Prostate gland (tissue), 2 donors: ENCODE data around the gene CHCHD6. TPM values are rescaled to one million over a fixed set of nuclear protein-coding genes. Genes with fewer than 3 reads are reported as not detected.

Experiments used
- DNase-seq: peaks from one replicate; pipeline ENCODE4 v3.0.0-alpha.2; 2019; ENCODE audit warnings: low spot score
- H3K27ac ChIP-seq, 2 donors: fragments of 200-600 bp; sonication (generic); 2 replicates each; pipeline ENCODE4 v1.5.1; 2017 to 2019
- H3K27me3 ChIP-seq: fragments of 200-600 bp; sonication (generic); replicated peaks from 2 replicates; pipeline ENCODE4 v1.5.1; 2019; ENCODE audit not compliant: insufficient read depth
- H3K36me3 ChIP-seq, 2 donors: fragments of 200-600 bp; sonication (generic); 1 replicate in 1 of 2; 2 replicates in 1 of 2; pipeline versions ENCODE4 v1.5.1 to v1.8.1; 2017 to 2019
- H3K4me1 ChIP-seq: fragments of 200-600 bp; sonication (generic); replicated peaks from 2 replicates; pipeline ENCODE4 v1.5.1; 2019
- H3K4me3 ChIP-seq, 2 donors: fragments of 200-600 bp; sonication (generic); 2 replicates each; pipeline ENCODE4 v1.5.1; 2017 to 2019
- H3K9me3 ChIP-seq: fragments of 200-600 bp; sonication (generic); 2 replicates; pipeline ENCODE4 v1.5.1; 2017
- CTCF ChIP-seq, 4 experiments: fragments of 200-600 bp in 2 of 4; fragments of 450-650 bp in 2 of 4; sonication (generic) in 2 of 4; IDR thresholded peaks; 1 replicate in 3 of 4; 2 replicates in 1 of 4; pipeline ENCODE4 v1.5.1; 2016 to 2019; ENCODE audit warnings: antibody characterized with exemption in 4 of 4, mild to moderate bottlenecking in 2 of 4, moderate library complexity in 2 of 4
- POLR2A ChIP-seq: fragments of 450-650 bp; IDR thresholded peaks from one replicate; pipeline ENCODE4 v1.6.1; 2016; ENCODE audit warnings: antibody characterized with exemption, mild to moderate bottlenecking
- POLR2AphosphoS5 ChIP-seq: sonication (generic); formaldehyde crosslinking; IDR thresholded peaks from one replicate; pipeline ENCODE4 v1.6.1; 2017; ENCODE audit warnings: antibody characterized with exemption
- WGBS: methylation state at CpG from one replicate; pipeline ENCODE4 v1.1.5; 2018; 5-methylcytosine and 5-hydroxymethylcytosine counted together
- intact Hi-C: fragments of 100-400 bp; cut with DNase I; formaldehyde crosslinking; loops from one replicate; pipeline ENCODE4 v1.14.2; 2022
- total RNA-seq, 2 donors: library from RNA; depleted of rRNA; stranded (reverse); fragments of >200 nt; gene quantifications; one replicate each; pipeline ENCODE4 v1.1.0, GENCODE V29; 2016

CHCHD6 gene
- total RNA-seq, 2 donors from 2014 or later, result 13.9 to 34.4 TPM

GRCh38 chr3:126734106-126734723 is 30.2 kb downstream of the CHCHD6 start:
- no peak for TF ChIP-seq POLR2A
- no peak for TF ChIP-seq CTCF (IDR thresholded peaks at IDR 0.05)
- no peak for TF ChIP-seq POLR2AphosphoS5
- no peak overlapping the region for H3K4me3 ChIP-seq

GRCh38 chr3:126737527-126737926 is 33.5 kb downstream of the CHCHD6 start:
- intact Hi-C loops, result no loop called here
- WGBS, result 94% methylated on average over 7 of the region's 7 CpGs
- H3K9me3 ChIP-seq, result no peaks in the 10 kb centered on the region
- no peak for DNase-seq
- H3K27ac ChIP-seq, result no peak overlapping the region
- TF ChIP-seq CTCF (IDR thresholded peaks at IDR 0.05) (no peak), POLR2A (no peak), POLR2AphosphoS5 (no peak)
- H3K27me3 ChIP-seq, result no peaks in the 10 kb centered on the region
- no peaks in the 10 kb centered on the region for H3K4me1 ChIP-seq
- H3K4me3 ChIP-seq, result no peak overlapping the region
- H3K36me3 ChIP-seq, result no peaks in the 10 kb centered on the region

More at GRCh38 chr3:126734106-126734723, 30.2 kb downstream of the CHCHD6 start:
- H3K36me3 ChIP-seq, result no peaks in the 10 kb centered on the region
- no peak for DNase-seq
- 92% methylated on average over 5 of the region's 5 CpGs for whole genome bisulfite sequencing
- no peaks in the 10 kb centered on the region for H3K27me3 ChIP-seq
- intact Hi-C loops, result no loop called here
- no peaks in the 10 kb centered on the region for H3K4me1 ChIP-seq
- no peaks in the 10 kb centered on the region for H3K9me3 ChIP-seq
- H3K27ac ChIP-seq, result no peak overlapping the region

GRCh38 chr3:126742057-126742456 is 38.0 kb downstream of the CHCHD6 start:
- intact Hi-C loops, result no loop called here
- no peaks in the 10 kb centered on the region for H3K36me3 ChIP-seq
- no peak for TF ChIP-seq POLR2A
- TF ChIP-seq CTCF (IDR thresholded peaks at IDR 0.05), result no peak
- TF ChIP-seq POLR2AphosphoS5, result no peak
- DNase-seq, result no peak
- H3K27ac ChIP-seq, result no peak overlapping the region
- H3K27me3 ChIP-seq, result no peaks in the 10 kb centered on the region
- no peak overlapping the region for H3K4me3 ChIP-seq
- H3K4me1 ChIP-seq, result no peaks in the 10 kb centered on the region
- WGBS, result 96% methylated on average over 5 of the region's 5 CpGs
- H3K9me3 ChIP-seq, result no peaks in the 10 kb centered on the region

- Histone ChIP-seq H3K4me1 (no peaks in the 10 kb centered on the region), H3K9me3 (no peaks in the 10 kb centered on the region), H3K27me3 (no peaks in the 10 kb centered on the region), H3K4me3 (no peak overlapping the region), H3K27ac (no peak overlapping the region), H3K36me3 (no peaks in the 10 kb centered on the region)
- DNase-seq, result no peak
- 96% methylated on average over 5 of the region's 5 CpGs for WGBS
- intact Hi-C loops, result no loop called here
- TF ChIP-seq POLR2AphosphoS5 (no peak), CTCF (IDR thresholded peaks at IDR 0.05) (no peak), POLR2A (no peak)
Measured at GRCh38 chr3:126743350-126743749, 39.3 kb downstream of the CHCHD6 start.

GRCh38 chr3:126743781-126744180 is 39.7 kb downstream of the CHCHD6 start:
- WGBS, result 93% methylated on average over 5 of the region's 5 CpGs
- H3K36me3 ChIP-seq, result no peaks in the 10 kb centered on the region
- intact Hi-C loops, result no loop called here
- no peaks in the 10 kb centered on the region for H3K9me3 ChIP-seq
- no peak overlapping the region for H3K4me3 ChIP-seq
- no peak for TF ChIP-seq POLR2AphosphoS5
- TF ChIP-seq CTCF (IDR thresholded peaks at IDR 0.05), result no peak
- no peak for TF ChIP-seq POLR2A
- DNase-seq, result no peak
- no peaks in the 10 kb centered on the region for H3K27me3 ChIP-seq
- H3K27ac ChIP-seq, result no peak overlapping the region
- no peaks in the 10 kb centered on the region for H3K4me1 ChIP-seq
